Keratinocyte (primary cell): Measurements from ENCODE around the gene R3HDM4.

Experiments used
- CTCF ChIP-seq, 3 experiments: IDR thresholded peaks in 1 of 3; conservative IDR thresholded peaks in 1 of 3; optimal IDR thresholded peaks in 1 of 3; 2 replicates in 2 of 3; 3 replicates in 1 of 3; pipeline versions ENCODE3 to v1.5.1; 2011; ENCODE audit warnings: low read length in 3 of 3, mild to moderate bottlenecking in 3 of 3, moderate library complexity in 2 of 3, control low read depth in 1 of 3, inconsistent platforms in 1 of 3; ENCODE audit not compliant: insufficient read depth in 2 of 3; ENCODE audit errors: extremely low read depth in 1 of 3
- EZH2 ChIP-seq: IDR thresholded peaks from one replicate; pipeline ENCODE4 v1.6.1; 2012; ENCODE audit warnings: inconsistent platforms, mild to moderate bottlenecking, low read length, moderate library complexity

- TF ChIP-seq EZH2 (no peak), CTCF (optimal IDR thresholded peaks at IDR 0.05 in 1 of 3, IDR thresholded peaks at IDR 0.05 in 1 of 3, conservative IDR thresholded peaks at IDR 0.05 in 1 of 3; ENCODE audit: extremely low read depth in 1 of 3, insufficient read depth in 2 of 3, low read length in 3 of 3) (no peak)
These were observed 42.7 kb downstream of the R3HDM4 start for GRCh38 chr19:870314-870713.
